Peyer's patch (tissue), 4 donors: ENCODE data around the gene ZNF425.

Experiments
- CTCF ChIP-seq, 6 experiments: fragments of 450-650 bp in 4 of 6; fragments of 200-600 bp in 2 of 6; sonication (generic) in 1 of 6; IDR thresholded peaks; one replicate each; pipeline ENCODE4 v1.5.1; 2017 to 2019; ENCODE audit warnings: antibody characterized with exemption in 6 of 6, mild to moderate bottlenecking in 3 of 6, moderate library complexity in 1 of 6
- POLR2A ChIP-seq, 2 donors: fragments of 450-650 bp; IDR thresholded peaks; one replicate each; pipeline ENCODE4 v1.5.1; 2017; ENCODE audit warnings: antibody characterized with exemption in 2 of 2, mild to moderate bottlenecking in 2 of 2, moderate library complexity in 2 of 2

- no peak for TF ChIP-seq CTCF (IDR thresholded peaks at IDR 0.05)
- no peak for TF ChIP-seq POLR2A (IDR thresholded peaks at IDR 0.05)
Observed at GRCh38 chr7:149156898-149157297, 30.8 kb upstream of the ZNF425 start.
